Body of pancreas (tissue), 4 donors: Measurements from ENCODE around the gene CHST1. TPM values are rescaled to one million over a fixed set of nuclear protein-coding genes. Genes with fewer than 3 reads are reported as not detected.

Experiments
- ATAC-seq: fragments of 150-250 bp; one replicate; pipeline ENCODE4 v1.9.1; 2016
- DNase-seq, 4 donors: peaks; one replicate each; pipeline ENCODE4 v3.0.0-alpha.2; 2019
- H3K27ac ChIP-seq, 4 donors: fragments of 200-600 bp; sonication (generic); 1 replicate in 3 of 4; 2 replicates in 1 of 4; pipeline versions ENCODE4 v1.5.1 to v1.6.1; 2016 to 2019; ENCODE audit warnings: mild to moderate bottlenecking in 1 of 4, mixed read lengths in 1 of 4, moderate library complexity in 1 of 4
- H3K27me3 ChIP-seq, 2 donors: fragments of 200-600 bp; sonication (generic); one replicate each; pipeline ENCODE4 v1.6.0; 2016; ENCODE audit warnings: mild to moderate bottlenecking in 1 of 2
- H3K36me3 ChIP-seq, 2 donors: fragments of 200-600 bp; sonication (generic); replicated peaks in 1 of 2; 2 replicates each; pipeline ENCODE4 v1.5.1; 2016; ENCODE audit warnings: low read depth in 2 of 2; ENCODE audit not compliant: insufficient read depth in 1 of 2
- H3K4me1 ChIP-seq: fragments of 200-600 bp; sonication (generic); one replicate; pipeline ENCODE4 v1.6.0; 2016
- H3K4me3 ChIP-seq, 2 donors: fragments of 200-600 bp; sonication (generic); 1 replicate in 1 of 2; 2 replicates in 1 of 2; pipeline ENCODE4 v1.5.1; 2016 to 2019
- H3K9me3 ChIP-seq, 3 donors: fragments of 200-600 bp; sonication (generic); 1 replicate in 2 of 3; 2 replicates in 1 of 3; pipeline ENCODE4 v1.5.1; 2016
- POLR2A ChIP-seq, 3 donors: fragments of 450-650 bp; IDR thresholded peaks; one replicate each; pipeline ENCODE4 v1.6.1; 2016; ENCODE audit warnings: antibody characterized with exemption in 3 of 3, mild to moderate bottlenecking in 2 of 3
- WGBS, 2 donors: methylation state at CpG; one replicate each; pipeline ENCODE4 v1.1.5; 2017; 5-methylcytosine and 5-hydroxymethylcytosine counted together
- intact Hi-C: fragments of 100-400 bp; cut with DNase I; formaldehyde crosslinking; loops from one replicate; pipeline ENCODE4 v1.15.1; 2023
- total RNA-seq, 2 donors: library from RNA; depleted of rRNA; stranded (reverse); fragments of >200 nt; gene quantifications; one replicate each; pipeline ENCODE4 v1.1.0, GENCODE V29; 2016
- TF ChIP-seq, protein P1 (sequence below), 7 experiments: fragments of 450-650 bp in 4 of 7; fragments of 200-600 bp in 3 of 7; sonication (generic) in 3 of 7; IDR thresholded peaks; one replicate each; pipeline ENCODE4 v1.5.1; 2016 to 2019; ENCODE audit warnings: antibody characterized with exemption in 7 of 7

CHST1 gene
- total RNA-seq, 2 donors from 2014 or later, result 1.3 to 2.0 TPM

DNA sequence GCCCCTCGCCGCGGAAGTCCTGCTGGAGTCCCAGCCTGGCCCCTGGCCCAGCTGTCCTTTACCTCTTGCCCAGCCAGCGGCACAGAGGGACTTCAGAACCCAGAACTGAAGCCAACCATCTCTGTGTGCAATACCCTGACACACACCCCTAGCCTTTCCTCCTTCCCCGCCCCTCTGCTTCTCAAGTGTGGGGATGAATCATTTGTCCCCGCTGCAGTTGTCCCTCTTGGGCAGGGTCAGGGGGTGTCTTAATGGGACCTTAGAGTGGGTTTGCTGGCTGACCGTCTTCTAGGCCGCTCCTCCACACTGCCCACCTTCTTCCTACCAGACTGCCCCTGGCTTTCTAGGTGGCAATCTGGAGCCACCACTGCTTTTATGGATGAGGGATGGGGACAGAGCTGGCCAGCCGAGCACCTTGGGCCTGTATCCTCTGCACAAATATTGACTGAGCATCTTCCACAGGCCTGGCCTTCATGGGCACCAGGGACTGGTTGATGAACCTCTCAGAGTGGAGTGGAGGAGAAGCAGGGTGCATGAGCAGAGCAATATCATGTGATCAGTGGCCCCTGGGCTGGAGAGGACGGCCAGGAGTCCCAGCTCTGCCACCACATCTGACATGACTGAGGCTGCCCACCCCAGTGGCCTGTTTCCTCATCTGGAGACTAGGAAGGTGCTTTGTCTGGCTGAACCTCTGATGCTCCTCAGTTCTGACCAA lies 668 bp upstream of the CHST1 start:
- Histone ChIP-seq H3K9me3 (no peaks in the 10 kb centered on the region), H3K27ac (peak overlapping the region in 2 of 4 donors; percentile 37 to 49), H3K4me3 (no peak overlapping the region), H3K27me3 (peaks cover 0 to 27% of the 10 kb centered on the region in 2 donors), H3K36me3 (no peaks in the 10 kb centered on the region), H3K4me1 (peaks cover 19% of the 10 kb centered on the region)
- WGBS, 2 donors, result 37% methylated on average over 9 to 10 of the region's 10 CpGs
- DNase-seq (no peak), ATAC-seq (no peak)
- intact Hi-C loops, result no loop called here
- no peak for TF ChIP-seq POLR2A (IDR thresholded peaks at IDR 0.05)
- TF ChIP-seq, protein P1, sequence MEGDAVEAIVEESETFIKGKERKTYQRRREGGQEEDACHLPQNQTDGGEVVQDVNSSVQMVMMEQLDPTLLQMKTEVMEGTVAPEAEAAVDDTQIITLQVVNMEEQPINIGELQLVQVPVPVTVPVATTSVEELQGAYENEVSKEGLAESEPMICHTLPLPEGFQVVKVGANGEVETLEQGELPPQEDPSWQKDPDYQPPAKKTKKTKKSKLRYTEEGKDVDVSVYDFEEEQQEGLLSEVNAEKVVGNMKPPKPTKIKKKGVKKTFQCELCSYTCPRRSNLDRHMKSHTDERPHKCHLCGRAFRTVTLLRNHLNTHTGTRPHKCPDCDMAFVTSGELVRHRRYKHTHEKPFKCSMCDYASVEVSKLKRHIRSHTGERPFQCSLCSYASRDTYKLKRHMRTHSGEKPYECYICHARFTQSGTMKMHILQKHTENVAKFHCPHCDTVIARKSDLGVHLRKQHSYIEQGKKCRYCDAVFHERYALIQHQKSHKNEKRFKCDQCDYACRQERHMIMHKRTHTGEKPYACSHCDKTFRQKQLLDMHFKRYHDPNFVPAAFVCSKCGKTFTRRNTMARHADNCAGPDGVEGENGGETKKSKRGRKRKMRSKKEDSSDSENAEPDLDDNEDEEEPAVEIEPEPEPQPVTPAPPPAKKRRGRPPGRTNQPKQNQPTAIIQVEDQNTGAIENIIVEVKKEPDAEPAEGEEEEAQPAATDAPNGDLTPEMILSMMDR (IDR thresholded peaks at IDR 0.05), result no peak

DNA sequence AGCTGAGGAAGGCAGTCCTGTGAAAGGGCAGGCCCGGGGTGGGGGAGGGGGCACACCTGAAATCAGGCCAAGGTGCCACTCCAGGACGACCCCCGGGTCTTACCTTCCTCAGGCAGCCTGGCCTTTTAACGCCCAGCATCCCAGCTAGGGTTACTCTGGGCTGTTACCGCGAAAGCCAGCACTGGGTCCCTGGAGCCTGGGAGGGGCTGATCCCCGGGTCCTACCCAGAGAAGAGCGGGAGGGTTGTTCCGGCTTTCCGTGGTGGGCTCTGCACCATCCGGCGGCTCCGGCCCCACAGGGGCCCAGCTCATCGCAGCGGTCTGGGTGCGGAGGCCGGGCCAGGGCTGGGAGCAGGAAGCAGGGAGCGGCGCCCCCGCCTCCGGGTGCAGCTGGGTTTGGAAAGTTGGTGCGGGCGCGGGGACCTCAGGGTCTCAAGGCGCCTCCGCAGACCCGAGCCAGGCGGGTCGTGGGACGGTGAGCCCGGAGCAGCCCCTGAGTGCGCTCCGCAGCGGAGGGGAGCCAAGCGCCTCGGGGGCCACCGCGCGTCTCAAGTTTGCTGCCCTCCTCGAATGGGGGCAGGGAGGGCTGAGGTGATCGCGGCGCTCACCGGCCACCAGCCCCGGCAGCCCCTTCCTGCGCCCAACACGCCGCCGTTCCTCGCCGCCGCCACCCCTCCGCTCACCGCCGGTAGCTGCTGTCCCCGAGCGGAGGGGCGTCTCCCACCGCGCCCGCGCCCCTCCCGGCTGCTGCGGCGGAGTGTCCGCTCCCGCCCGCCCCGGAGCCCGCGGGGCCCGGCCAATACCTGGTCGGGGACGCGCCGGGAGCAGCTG lies 831 bp downstream of the CHST1 start:
- H3K36me3 ChIP-seq, result no peaks in the 10 kb centered on the region
- intact Hi-C loops, result no loop called here
- H3K27me3 ChIP-seq, result peaks cover 0 to 27% of the 10 kb centered on the region in 2 donors
- H3K27ac ChIP-seq, result peak overlapping the region in 1 of 4 donors; percentile 37
- DNase-seq (no peak), ATAC-seq (peak; percentile 19)
- 0 to 1% methylated on average over 9 to 73 of the region's 76 CpGs for WGBS, 2 donors
- H3K4me1 ChIP-seq, result peaks cover 19% of the 10 kb centered on the region
- TF ChIP-seq, protein P1 (IDR thresholded peaks at IDR 0.05), result no peak
- TF ChIP-seq POLR2A (IDR thresholded peaks at IDR 0.05), result no peak
- H3K9me3 ChIP-seq, result no peaks in the 10 kb centered on the region
- H3K4me3 ChIP-seq, result peak overlapping the region; percentile 22 to 51

DNA sequence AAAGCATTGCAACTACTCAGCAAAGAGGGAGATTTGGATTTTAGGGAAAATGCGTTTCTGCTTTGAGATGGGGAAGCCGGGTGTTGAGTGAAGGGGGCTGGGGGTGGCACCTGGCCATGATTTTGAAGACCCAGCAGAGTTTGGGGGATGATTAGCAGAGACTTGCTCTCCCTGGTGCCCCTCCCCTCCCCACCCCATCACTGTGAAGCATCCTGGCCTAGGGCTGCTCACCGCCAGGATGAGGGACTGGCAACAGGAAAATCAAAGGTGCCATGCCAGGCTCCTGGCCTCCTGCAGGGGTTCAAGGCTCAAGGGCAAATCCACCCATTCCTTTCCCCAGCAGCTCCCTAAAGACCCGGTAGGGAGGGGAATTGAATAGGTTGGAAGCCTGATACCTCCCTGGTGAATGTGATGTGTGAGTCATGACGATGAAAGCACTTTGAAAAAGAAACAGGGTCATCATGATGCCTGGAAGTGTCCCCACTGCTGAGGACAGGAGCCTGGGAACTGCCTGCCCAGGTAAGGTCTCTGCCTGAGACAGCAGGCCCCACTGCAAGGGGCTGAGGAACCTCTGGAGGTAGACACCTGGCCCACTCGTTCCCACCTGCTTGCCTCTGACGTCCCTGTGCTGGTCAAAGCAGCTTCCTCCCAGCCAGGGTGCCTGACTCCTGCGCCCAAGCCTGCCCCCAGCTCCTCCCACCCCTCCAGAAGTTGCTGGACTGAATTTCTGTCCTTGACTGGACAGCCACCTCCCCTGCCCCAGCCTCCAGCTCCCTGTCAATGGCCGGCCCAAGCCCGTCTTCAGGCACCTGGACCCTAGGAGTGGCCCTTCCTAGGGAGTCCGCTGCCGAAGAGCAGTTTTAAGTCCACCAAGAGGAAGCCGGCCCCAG lies 1.7 kb downstream of the CHST1 start:
- no peak for DNase-seq
- WGBS, 2 donors, result 47 to 53% methylated on average over 12 to 13 of the region's 13 CpGs
- intact Hi-C loops, result no loop called here
- Histone ChIP-seq H3K4me3 (no peak overlapping the region), H3K36me3 (no peaks in the 10 kb centered on the region), H3K4me1 (peaks cover 19% of the 10 kb centered on the region), H3K9me3 (no peaks in the 10 kb centered on the region), H3K27ac (no peak overlapping the region), H3K27me3 (peaks cover 0 to 27% of the 10 kb centered on the region in 2 donors)
- ATAC-seq, result no peak
- no peak for TF ChIP-seq POLR2A (IDR thresholded peaks at IDR 0.05)
- TF ChIP-seq, protein P1 (IDR thresholded peaks at IDR 0.05), result no peak

DNA sequence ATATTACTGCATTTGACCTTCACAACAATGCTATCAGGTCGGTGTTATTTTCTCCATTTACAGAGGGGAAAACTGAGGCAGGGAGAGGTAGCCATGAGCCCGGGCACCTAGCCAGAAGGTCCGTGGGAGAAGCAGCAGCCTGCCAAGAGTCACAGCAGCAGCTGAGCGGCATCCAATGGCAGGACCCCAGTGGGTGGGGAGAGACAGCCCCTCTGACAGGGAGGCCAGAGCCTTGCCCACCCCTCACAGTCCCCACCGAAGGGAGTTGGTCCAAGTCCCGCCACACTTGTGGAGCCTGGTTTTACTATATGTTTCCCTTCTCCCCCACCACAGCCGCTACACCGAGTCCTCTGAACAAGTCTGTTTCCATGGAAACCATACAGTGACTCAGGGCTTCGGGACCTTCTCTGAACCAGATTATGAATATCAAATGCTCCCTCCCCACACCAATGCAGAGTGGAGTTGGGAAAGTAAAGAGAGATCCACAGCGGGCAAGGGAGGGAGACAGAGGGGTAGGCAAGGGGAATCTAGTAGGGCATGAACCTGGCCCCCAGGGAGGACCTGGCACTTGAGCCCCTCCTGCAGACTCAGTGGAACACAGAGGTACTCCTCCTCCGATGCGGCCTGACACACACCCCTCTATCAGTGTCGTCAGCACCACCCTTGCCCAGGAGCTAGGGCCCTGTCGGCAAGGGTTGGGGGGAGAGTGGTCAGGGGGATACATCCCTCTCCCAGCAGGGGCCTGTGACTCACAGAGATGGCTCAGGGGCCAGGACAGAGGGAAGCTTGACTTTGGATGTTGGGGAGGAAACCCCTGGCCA lies 2.5 kb downstream of the CHST1 start:
- Histone ChIP-seq H3K4me3 (no peak overlapping the region), H3K27ac (no peak overlapping the region), H3K4me1 (peaks cover 19% of the 10 kb centered on the region), H3K27me3 (peaks cover 0 to 27% of the 10 kb centered on the region in 2 donors), H3K36me3 (no peaks in the 10 kb centered on the region), H3K9me3 (no peaks in the 10 kb centered on the region)
- intact Hi-C loops, result no loop called here
- ATAC-seq (no peak), DNase-seq (peak in 1 of 4 donors; percentile 35)
- 36 to 52% methylated on average over 12 to 14 of the region's 14 CpGs for WGBS, 2 donors
- TF ChIP-seq, protein P1 (IDR thresholded peaks at IDR 0.05), result no peak
- no peak for TF ChIP-seq POLR2A (IDR thresholded peaks at IDR 0.05)
